HepG2 (cell line): ENCODE data around the gene ZNF367. TPM values are rescaled to one million over a fixed set of nuclear protein-coding genes. Genes with fewer than 3 reads are reported as not detected.

Experiments used
- ATAC-seq: fragments of 200-7000 bp; cut with Tn5 transposase; 3 replicates; pipeline ENCODE4 v1.9.1; 2020; ENCODE audit warnings: mild to moderate bottlenecking, moderate library complexity
- BruUV-seq: library from RNA; stranded (reverse); fragments of 400-500 nt; replicated peaks from 2 replicates; lab custom pipeline; 2021; lab: Mats Ljungman, UMichigan
- CTCF ChIA-PET: fragments of 300-600 bp; formaldehyde crosslinking; extraction: SDS; loops from one replicate; lab custom pipeline; 2021; ENCODE audit warnings: low total read pairs, inconsistent platforms, low intra/inter-chr PET ratio; lab: Yijun Ruan, JAX
- POLR2A ChIA-PET: fragments of 350-600 bp; sonication (Branson Sonifier 250); formaldehyde crosslinking; loops from one replicate; lab custom pipeline; 2020; ENCODE audit warnings: antibody characterized with exemption, inconsistent platforms; lab: Yijun Ruan, JAX
- DNase-seq: peaks from one replicate; pipeline ENCODE4 v3.0.0-alpha.2; 2015; ENCODE audit warnings: low spot score
- FAIRE-seq: peaks from 3 replicates; lab custom pipeline; 2011; peaks lifted over from hg19 to GRCh38; lab: Jason Lieb, UNC
- H2AFZ ChIP-seq: one replicate; pipeline ENCODE4 v1.6.1; 2011; ENCODE audit warnings: low read length, inconsistent platforms
- H3K27ac ChIP-seq: fragments of 300-600 bp; 3 replicates; pipeline ENCODE4 v1.8.0; 2011; ENCODE audit warnings: mixed run types, mild to moderate bottlenecking, mixed read lengths, low read length, inconsistent platforms; ENCODE audit not compliant: insufficient read depth; ENCODE audit errors: extremely low read length
- H3K27me3 ChIP-seq, 2 experiments: fragments of 200-600 bp in 1 of 2; 2 replicates in 1 of 2; 3 replicates in 1 of 2; pipeline versions ENCODE4 v1.6.0 to v1.8.0; 2011; ENCODE audit warnings: low read length in 2 of 2, mild to moderate bottlenecking in 2 of 2, moderate library complexity in 2 of 2, inconsistent platforms in 1 of 2; ENCODE audit not compliant: insufficient read depth in 2 of 2, control insufficient read depth in 1 of 2
- H3K36me3 ChIP-seq, 2 experiments: fragments of 200-600 bp in 1 of 2; replicated peaks in 1 of 2; 2 replicates in 1 of 2; 3 replicates in 1 of 2; pipeline versions ENCODE4 v1.5.1 to v1.8.0; 2011; ENCODE audit warnings: low read length in 2 of 2, inconsistent platforms in 1 of 2; ENCODE audit not compliant: insufficient read depth in 2 of 2, control insufficient read depth in 1 of 2
- H3K4me1 ChIP-seq: 2 replicates; pipeline ENCODE4 v1.5.1; 2012; ENCODE audit warnings: low read length, inconsistent platforms; ENCODE audit not compliant: insufficient read depth
- H3K4me2 ChIP-seq: 2 replicates; pipeline ENCODE4 v1.6.0; 2011; ENCODE audit warnings: low read depth, low read length, inconsistent platforms
- H3K4me3 ChIP-seq, 3 experiments: fragments of 200-600 bp in 1 of 3; sonication (generic), shearing (Covaris generic) in 1 of 3; replicated peaks in 1 of 3; 2 replicates each; pipeline ENCODE4 v1.5.1; 2011 to 2016; ENCODE audit warnings: low read length in 3 of 3, inconsistent platforms in 2 of 3, low read depth in 2 of 3, mild to moderate bottlenecking in 2 of 3, control low read depth in 1 of 3, mixed read lengths in 1 of 3; ENCODE audit not compliant: insufficient read depth in 1 of 3
- H3K79me2 ChIP-seq: one replicate; pipeline ENCODE4 v1.6.1; 2011; ENCODE audit warnings: low read length, inconsistent platforms; ENCODE audit not compliant: insufficient read depth
- H3K9ac ChIP-seq: 2 replicates; pipeline ENCODE4 v1.6.0; 2011; ENCODE audit warnings: mild to moderate bottlenecking, low read depth, low read length, inconsistent platforms; ENCODE audit not compliant: insufficient read depth
- H3K9me3 ChIP-seq: 2 replicates; pipeline ENCODE4 v1.5.1; 2012; ENCODE audit warnings: mild to moderate bottlenecking, low read length
- H4K20me1 ChIP-seq: 2 replicates; pipeline ENCODE4 v1.6.0; 2011; ENCODE audit warnings: inconsistent platforms, mild to moderate bottlenecking, low read length, moderate library complexity; ENCODE audit not compliant: insufficient read depth
- CBFB ChIP-seq: sonication (generic); formaldehyde crosslinking; IDR thresholded peaks from 2 replicates; pipeline ENCODE4 v1.4.0; 2020; ENCODE audit warnings: missing genetic modification reagents
- CREBL2 ChIP-seq: sonication (generic); formaldehyde crosslinking; IDR thresholded peaks from 2 replicates; pipeline ENCODE4 v1.8.1; 2023; ENCODE audit warnings: missing genetic modification reagents, mild to moderate bottlenecking, borderline replicate concordance
- GMEB1 ChIP-seq: sonication (generic); formaldehyde crosslinking; IDR thresholded peaks from 2 replicates; pipeline ENCODE4 v1.5.1; 2020; ENCODE audit warnings: missing genetic modification reagents, mild to moderate bottlenecking, borderline replicate concordance
- GTF2F1 ChIP-seq: fragments of 150-350 bp; IDR thresholded peaks from 2 replicates; pipeline ENCODE4 v1.6.1; 2014; ENCODE audit warnings: low read length
- HOXA7 ChIP-seq: sonication (generic); formaldehyde crosslinking; IDR thresholded peaks from 2 replicates; pipeline ENCODE4 v1.8.1; 2022; ENCODE audit warnings: mild to moderate bottlenecking, missing genetic modification reagents, moderate library complexity
- JDP2 ChIP-seq: sonication (generic); formaldehyde crosslinking; IDR thresholded peaks from 2 replicates; pipeline ENCODE4 v1.8.1; 2022; ENCODE audit warnings: missing genetic modification reagents, borderline replicate concordance
- NFATC3 ChIP-seq: sonication (generic); formaldehyde crosslinking; IDR thresholded peaks from 2 replicates; pipeline ENCODE4 v1.5.1; 2020; ENCODE audit warnings: mild to moderate bottlenecking, missing genetic modification reagents
- PAX8 ChIP-seq: sonication (generic); formaldehyde crosslinking; IDR thresholded peaks from 2 replicates; pipeline ENCODE4 v1.8.0; 2022; ENCODE audit warnings: mild to moderate bottlenecking, missing genetic modification reagents, borderline replicate concordance
- RNF2 ChIP-seq: fragments of 450-650 bp; conservative IDR thresholded peaks from 2 replicates; pipeline ENCODE4 v1.6.1; 2016; ENCODE audit warnings: low read depth
- SP140L ChIP-seq: sonication (generic); formaldehyde crosslinking; IDR thresholded peaks from 2 replicates; pipeline ENCODE4 v1.4.0; 2020; ENCODE audit warnings: missing genetic modification reagents, borderline replicate concordance
- STAT6 ChIP-seq: sonication (generic); formaldehyde crosslinking; IDR thresholded peaks from 2 replicates; pipeline ENCODE4 v1.4.0; 2020; ENCODE audit warnings: missing genetic modification reagents, mild to moderate bottlenecking, borderline replicate concordance
- TCF7 ChIP-seq: sonication (generic); IDR thresholded peaks from 2 replicates; pipeline ENCODE4 v1.6.1; 2016; ENCODE audit warnings: antibody characterized with exemption, low read depth
- ZBTB14 ChIP-seq: sonication (generic); formaldehyde crosslinking; IDR thresholded peaks from 2 replicates; pipeline ENCODE4 v1.4.0; 2020; ENCODE audit warnings: missing genetic modification reagents
- ZNF235 ChIP-seq: sonication (generic); formaldehyde crosslinking; IDR thresholded peaks from 2 replicates; pipeline ENCODE4 v1.8.1; 2023; ENCODE audit warnings: mild to moderate bottlenecking, missing genetic modification reagents, borderline replicate concordance
- ZNF253 ChIP-seq: sonication (generic); formaldehyde crosslinking; IDR thresholded peaks from 2 replicates; pipeline ENCODE4 v1.8.0; 2022; ENCODE audit warnings: mild to moderate bottlenecking, missing genetic modification reagents, borderline replicate concordance
- ZNF530 ChIP-seq: sonication (generic); formaldehyde crosslinking; IDR thresholded peaks from 2 replicates; pipeline ENCODE4 v1.5.0; 2020; ENCODE audit warnings: low read depth, mild to moderate bottlenecking, missing genetic modification reagents
- ZNF556 ChIP-seq: sonication (generic); formaldehyde crosslinking; IDR thresholded peaks from 2 replicates; pipeline ENCODE4 v1.4.0; 2020; ENCODE audit warnings: mild to moderate bottlenecking, missing genetic modification reagents, borderline replicate concordance
- ZNF607 ChIP-seq: sonication (generic); formaldehyde crosslinking; IDR thresholded peaks from 2 replicates; pipeline ENCODE4 v1.5.1; 2020; ENCODE audit warnings: missing genetic modification reagents, mild to moderate bottlenecking, borderline replicate concordance
- ZNF780A ChIP-seq: sonication (generic); formaldehyde crosslinking; IDR thresholded peaks from 2 replicates; pipeline ENCODE4 v1.8.0; 2022; ENCODE audit warnings: mild to moderate bottlenecking, missing genetic modification reagents, moderate library complexity
- ZNF879 ChIP-seq: sonication (generic); formaldehyde crosslinking; IDR thresholded peaks from 2 replicates; pipeline ENCODE4 v1.8.1; 2023; ENCODE audit warnings: missing genetic modification reagents
- in situ Hi-C: cut with HindIII; loops from 2 replicates; pipeline ENCODE4 v1.10.0; 2017; ENCODE audit warnings: low pct_unique_long_range_greater_than_20kb; ENCODE audit not compliant: extremely low pct_ligation_motif_present
- intact Hi-C: fragments of 100-400 bp; cut with micrococcal nuclease; formaldehyde crosslinking; loops from one replicate; pipeline ENCODE4 v1.10.0; 2022; ENCODE audit not compliant: unreplicated experiment
- polyA plus RNA-seq, 8 experiments: library from polyadenylated mRNA; depleted of rRNA in 3 of 8; stranded (reverse) in 7 of 8; unstranded in 1 of 8; fragments of >200 nt; fragmentation: Illumina TruSeq in 4 of 8; extraction: Trizol in 4 of 8; gene quantifications; 2 replicates each; pipeline versions ENCODE4 v1.2.1 to v1.2.3, GENCODE V29; 2011 to 2016; ENCODE audit warnings: low read depth in 4 of 8, missing spikeins in 1 of 8, mixed read lengths in 1 of 8; ENCODE audit not compliant: insufficient read depth in 1 of 8
- total RNA-seq, 5 experiments: library from RNA; depleted of rRNA; stranded (reverse); fragments of >200 nt; fragmentation: Illumina TruSeq; extraction: Trizol; gene quantifications; 2 replicates each; pipeline ENCODE4 v1.2.3, GENCODE V29; 2016; ENCODE audit warnings: low read depth in 1 of 5

The ZNF367 gene
- total and polyA plus RNA-seq, 2 of the 13 experiments (the other 11 are each of a cell fraction or from before 2014, with no cell fraction given) = 2.9 to 7.7 TPM

- no peak for TF ChIP-seq ZBTB14
- no peak for TF ChIP-seq ZNF607
- TF ChIP-seq CREBL2 (CRISPR knock-in tag) = no peak
Measured at GRCh38 chr9:96461336-96461735, 43.2 kb upstream of the ZNF367 start (continued).

- DNase-seq = no peak
- Histone ChIP-seq H3K9me3 (no peaks in the 10 kb centered on the region), H3K27me3 (no peaks in the 10 kb centered on the region), H3K36me3 (peaks cover 6 to 14% of the 10 kb centered on the region in 2 experiments), H3K9ac (no peak overlapping the region), H3K4me3 (no peak overlapping the region), H3K27ac (no peak overlapping the region), H3K79me2 (peaks cover 3% of the 10 kb centered on the region), H2AFZ (no peak overlapping the region), H4K20me1 (0 out of 2 replicates have a peak, but pooled peaks cover 3% of the 10 kb centered on the region), H3K4me1 (peaks cover 10% of the 10 kb centered on the region; the same call in 1 of the 2 replicates), H3K4me2 (no peak overlapping the region)
- intact Hi-C loops = no loop called here
- ATAC-seq = no peak
- TF ChIP-seq ZNF780A = no peak
- TF ChIP-seq TCF7 = no peak
- TF ChIP-seq PAX8 = no peak
- no peak for TF ChIP-seq GTF2F1
- no peak for TF ChIP-seq RNF2
- TF ChIP-seq ZNF253 (CRISPR knock-in tag) = no peak
- TF ChIP-seq ZNF530 (CRISPR knock-in tag) = no peak
- no peak for TF ChIP-seq NFATC3 (CRISPR knock-in tag)
- no peak for TF ChIP-seq ZNF556 (CRISPR knock-in tag)
- no peak for TF ChIP-seq HOXA7 (CRISPR knock-in tag)
- TF ChIP-seq ZNF235 (CRISPR knock-in tag) = no peak
- no peak for TF ChIP-seq GMEB1
- TF ChIP-seq ZNF879 = no peak
- TF ChIP-seq SP140L (CRISPR knock-in tag) = no peak
- no peak for TF ChIP-seq JDP2 (CRISPR knock-in tag)
- TF ChIP-seq STAT6 (CRISPR knock-in tag) = no peak
- no peak for TF ChIP-seq CBFB (CRISPR knock-in tag)
- POLR2A ChIA-PET = no interaction called here
- FAIRE-seq = no peak
- no TSS peak for BruUV-seq
- CTCF ChIA-PET = no interaction called here
- in situ Hi-C loops = no loop called here
Measured at GRCh38 chr9:96460882-96461281, 42.7 kb upstream of the ZNF367 start.
